ENCODE measurements around the gene NFE2L3.
A peak's percentile ranks its signal among the peaks of the same experiment; 100 is the strongest.

The NFE2L3 gene

DNA sequence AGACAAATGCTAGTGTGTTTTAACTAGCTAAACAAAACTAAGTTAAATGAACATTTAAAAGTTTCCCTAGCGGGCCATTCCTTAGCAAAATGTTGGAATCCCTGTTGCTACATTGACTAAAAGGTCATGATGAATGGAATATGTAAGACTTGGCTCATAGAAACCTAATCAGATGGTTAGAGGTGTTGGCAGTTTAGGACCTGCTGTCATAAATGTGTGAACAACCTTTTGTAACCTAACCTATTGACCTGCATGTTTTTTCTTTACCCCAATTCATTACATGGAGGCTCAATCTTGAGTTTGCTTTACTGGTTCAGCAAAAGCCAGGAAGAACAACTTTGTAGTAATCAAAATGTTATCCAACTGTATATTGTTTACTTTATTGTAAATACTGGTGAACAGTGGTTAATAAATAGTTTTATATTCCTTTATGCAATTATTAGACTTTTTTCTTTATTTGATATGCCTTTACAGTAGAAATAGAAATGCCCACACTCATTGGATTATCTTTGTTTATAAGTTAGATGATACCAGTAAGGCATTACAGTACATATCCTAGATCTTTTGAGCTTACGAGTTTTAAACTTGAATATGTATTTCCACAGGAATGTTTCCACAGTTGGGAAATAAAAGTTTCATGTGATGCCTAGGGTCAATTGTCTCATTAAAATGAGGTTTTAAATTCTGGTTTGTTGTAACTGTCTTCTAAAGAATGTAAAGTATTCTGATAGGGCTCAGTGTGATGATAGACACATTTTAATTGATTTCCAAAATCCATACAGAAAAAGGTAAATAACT, 61.1 kb downstream of the NFE2L3 start:
- DNase-seq: no peak
- intact Hi-C loops (cut with DNase I): no loop called here

DNA sequence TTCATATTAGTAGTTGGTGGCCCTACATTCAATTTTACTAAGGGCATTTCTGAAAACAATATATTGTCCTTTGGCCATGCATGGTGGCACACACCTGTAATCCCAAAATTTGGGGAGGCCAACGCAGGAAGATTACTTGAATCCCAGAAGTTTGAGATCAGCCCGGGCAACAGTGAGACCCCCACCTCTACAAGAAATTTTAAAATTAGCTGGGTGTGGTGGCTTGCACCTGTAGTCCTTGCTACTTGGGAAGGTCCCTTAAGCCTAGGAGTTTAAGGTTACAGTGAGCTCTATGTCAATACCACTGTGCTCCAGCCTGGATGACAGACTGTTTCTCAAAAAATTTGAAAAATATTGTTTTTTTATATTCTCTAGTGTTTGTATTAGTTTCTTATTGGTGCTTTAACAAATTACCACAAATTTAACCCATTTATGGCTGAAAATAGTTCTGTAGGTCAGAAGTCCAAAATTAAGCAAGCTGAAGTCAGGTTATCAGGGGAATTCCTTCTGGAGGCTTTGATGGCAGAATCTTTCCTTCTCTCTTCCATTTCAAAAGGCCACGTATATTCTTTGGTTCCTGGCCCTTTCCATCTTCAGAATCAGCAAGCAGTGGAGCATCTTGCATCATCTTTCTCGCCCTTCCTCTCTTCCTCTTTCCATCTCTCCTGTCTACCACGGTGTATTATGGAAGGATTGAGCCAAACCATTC, 62.0 kb downstream of the NFE2L3 start:
- DNase-seq: no peak
- intact Hi-C loops (cut with DNase I): no loop called here

DNA sequence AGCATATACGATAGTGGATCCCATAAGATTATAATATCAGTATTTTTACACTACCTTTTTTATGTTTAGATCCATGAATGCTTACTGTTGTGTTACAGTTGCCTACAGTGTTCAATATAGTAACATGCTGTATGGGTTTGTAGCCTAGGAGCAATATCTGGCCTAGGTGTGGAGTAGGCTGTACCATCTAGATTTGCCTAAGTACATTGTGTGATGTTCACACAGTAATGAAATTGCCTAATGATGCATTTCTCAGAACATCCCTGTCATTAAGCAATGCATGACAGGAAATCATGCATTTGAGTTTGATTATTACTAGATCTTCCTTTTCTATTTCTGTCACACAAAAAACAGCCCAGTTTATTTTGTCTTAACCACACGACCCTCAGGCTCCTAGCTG, 64.1 kb downstream of the NFE2L3 start:
- DNase-seq: no peak
- intact Hi-C loops (cut with DNase I): no loop called here

DNA sequence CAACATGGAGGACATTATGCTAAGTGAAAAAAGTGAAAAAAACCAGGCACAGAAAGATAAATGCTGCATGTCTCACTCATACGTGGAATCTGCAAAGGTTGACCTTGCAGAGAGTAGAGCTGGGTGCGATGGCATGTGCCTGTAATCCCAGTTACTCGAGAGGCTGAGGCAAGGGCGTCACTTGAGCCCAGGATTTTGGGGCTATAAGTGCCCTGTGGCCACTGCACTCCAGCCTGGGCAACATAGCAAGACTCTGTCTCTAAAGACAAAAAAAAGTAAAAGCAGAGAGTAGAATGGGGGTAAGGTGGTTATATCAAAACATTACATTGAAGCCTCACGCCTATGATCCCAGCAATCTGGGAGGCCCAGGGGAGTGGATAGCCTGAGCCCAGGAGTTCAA, 72.4 kb downstream of the NFE2L3 start:
- DNase-seq: no peak
- intact Hi-C loops (cut with DNase I): no loop called here

DNA sequence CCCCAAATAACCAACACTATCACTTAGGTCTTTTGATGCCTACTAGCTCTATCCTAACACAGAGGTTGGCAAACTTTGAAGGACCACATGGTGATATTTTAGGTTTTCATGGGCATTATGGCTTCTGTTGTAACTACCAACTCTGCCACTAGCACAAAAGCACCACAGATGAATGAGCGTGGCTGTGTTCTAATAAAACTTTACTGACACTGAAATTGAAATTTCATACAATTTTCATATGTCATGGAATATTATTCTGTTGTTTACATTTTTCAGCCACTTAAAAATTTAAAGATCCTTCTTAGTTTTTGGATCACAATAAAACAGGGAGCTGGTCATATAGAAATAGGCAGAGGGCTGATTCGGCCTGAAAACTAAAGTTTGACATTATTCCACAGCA, 76.0 kb downstream of the NFE2L3 start:
- intact Hi-C loops (cut with DNase I): no loop called here
- no peak for DNase-seq

DNA sequence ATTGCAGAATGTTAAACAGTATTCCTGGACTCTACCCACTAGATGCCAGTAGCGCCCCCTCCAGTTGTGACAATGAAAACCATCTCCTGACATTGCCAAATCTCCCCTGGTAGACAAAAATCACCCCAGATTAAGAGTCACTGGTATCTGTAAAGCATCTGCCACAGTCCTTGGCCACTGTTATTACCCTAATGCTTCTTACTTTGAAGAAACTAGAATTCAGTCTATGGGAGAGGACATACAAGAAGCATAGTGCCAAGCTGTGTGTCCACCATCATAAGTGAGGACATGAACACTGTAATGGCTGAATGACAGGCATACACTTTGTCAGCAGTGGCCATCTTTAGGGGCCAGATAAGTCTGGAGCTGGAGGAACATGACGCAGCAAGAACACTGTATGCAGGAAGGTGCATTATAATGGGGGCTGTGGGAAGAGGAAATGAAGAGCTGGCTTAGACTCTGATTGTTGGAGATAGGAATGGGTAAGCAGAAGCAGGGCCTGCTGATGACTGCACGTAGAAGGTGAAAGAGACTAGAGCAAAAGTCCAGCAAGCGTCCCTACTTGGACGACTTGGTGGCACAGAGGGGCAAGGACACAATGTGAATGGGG, 82.0 kb downstream of the NFE2L3 start:
- DNase-seq: peak in 1 of 42 donors; percentile 20
- intact Hi-C loops (cut with DNase I): no loop called here
